Activated CD8-positive, alpha-beta memory T cell treated with anti-CD3 and anti-CD28 coated beads, Interleukin-2, amount 50 U/mL, for 24 hours (primary cell): ENCODE results near the gene MMP17.

ENCODE experiments used
- DNase-seq: peaks from one replicate; pipeline ENCODE4 v3.0.0-alpha.2; 2020; ENCODE audit errors: extremely low read depth

Gene MMP17

GRCh38 chr12:131895640-131896079 lies 67.5 kb downstream of the MMP17 start:
- no peak for DNase-seq

GRCh38 chr12:131896080-131896810 lies 68.1 kb downstream of the MMP17 start:
- DNase-seq, result peak; percentile 17

DNA sequence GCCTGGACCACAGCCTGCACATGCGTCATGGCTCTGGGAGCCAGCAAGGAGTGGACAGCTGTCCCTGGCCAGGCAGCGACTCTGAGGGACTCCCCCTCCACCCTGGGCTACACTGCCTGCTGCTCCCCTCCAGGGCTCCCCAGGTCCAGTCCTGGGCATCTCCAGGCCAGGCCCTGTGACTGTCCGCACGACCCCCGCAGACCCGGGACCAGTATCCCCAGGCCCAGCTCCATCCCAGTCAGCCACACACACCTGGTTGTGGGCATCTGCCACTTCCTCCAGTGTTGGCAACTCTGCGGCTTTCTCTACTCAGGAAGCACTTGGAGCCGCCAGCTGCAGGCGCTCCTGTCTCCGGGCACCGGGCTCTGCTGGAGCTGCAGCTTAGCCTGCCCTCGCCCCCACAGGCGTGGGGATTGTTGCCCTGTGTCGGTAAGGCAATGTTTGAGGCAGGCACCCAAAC lies 68.6 kb downstream of the MMP17 start:
- DNase-seq, result no peak

GRCh38 chr12:131897276-131897675 lies 69.1 kb downstream of the MMP17 start:
- DNase-seq, result no peak

DNA sequence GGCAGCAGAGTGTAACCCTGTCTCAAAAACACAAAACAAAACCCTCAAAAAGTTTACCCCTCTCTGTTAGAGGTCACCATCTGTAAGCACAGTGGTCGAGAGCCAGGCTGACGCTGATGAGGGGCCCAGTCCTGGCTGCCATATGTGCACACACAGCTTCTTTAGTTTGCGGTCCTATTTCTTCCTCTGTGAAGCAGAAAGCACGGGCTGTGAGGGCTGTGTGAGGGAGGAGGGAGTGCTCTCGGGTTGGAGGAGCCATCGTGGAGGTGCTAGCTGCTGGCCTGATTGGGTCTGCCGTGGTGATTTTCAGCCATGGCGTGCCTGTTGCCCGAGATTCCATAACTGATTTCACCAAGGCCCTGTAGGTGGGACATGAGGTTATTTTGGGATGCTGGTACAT lies 69.7 kb downstream of the MMP17 start:
- no peak for DNase-seq

DNA sequence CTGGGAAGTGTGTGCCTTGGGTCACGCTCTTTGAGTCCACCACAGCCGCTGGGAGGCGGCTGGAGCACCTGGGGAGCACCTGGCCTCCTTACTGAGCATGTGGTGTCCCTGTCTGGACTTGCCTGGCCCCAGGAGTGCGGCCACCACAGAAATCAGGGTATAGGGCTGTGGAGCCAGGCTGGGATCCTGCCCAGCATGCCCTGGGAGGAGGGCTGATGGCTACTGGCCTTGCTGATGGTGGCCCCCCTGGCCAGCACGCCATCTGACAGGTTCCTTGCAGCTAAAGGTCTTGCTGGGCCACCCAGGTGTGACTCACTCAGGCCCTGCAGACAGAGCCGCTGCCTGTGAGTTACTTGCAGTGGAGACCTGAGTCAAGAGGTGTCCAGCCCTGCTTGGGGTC lies 72.2 kb downstream of the MMP17 start:
- no peak for DNase-seq
